Upper lobe of left lung (tissue), 4 donors: ENCODE measurements around the gene UNC13D.

Experiments used
- CTCF ChIP-seq, 6 experiments: fragments of 450-650 bp in 4 of 6; fragments of 200-600 bp in 2 of 6; sonication (generic) in 2 of 6; IDR thresholded peaks; one replicate each; pipeline ENCODE4 v1.5.1; 2016 to 2019; ENCODE audit warnings: antibody characterized with exemption in 6 of 6
- POLR2A ChIP-seq, 4 donors: fragments of 450-650 bp; IDR thresholded peaks; one replicate each; pipeline ENCODE4 v1.5.1; 2016 to 2017; ENCODE audit warnings: antibody characterized with exemption in 4 of 4, mild to moderate bottlenecking in 2 of 4

DNA sequence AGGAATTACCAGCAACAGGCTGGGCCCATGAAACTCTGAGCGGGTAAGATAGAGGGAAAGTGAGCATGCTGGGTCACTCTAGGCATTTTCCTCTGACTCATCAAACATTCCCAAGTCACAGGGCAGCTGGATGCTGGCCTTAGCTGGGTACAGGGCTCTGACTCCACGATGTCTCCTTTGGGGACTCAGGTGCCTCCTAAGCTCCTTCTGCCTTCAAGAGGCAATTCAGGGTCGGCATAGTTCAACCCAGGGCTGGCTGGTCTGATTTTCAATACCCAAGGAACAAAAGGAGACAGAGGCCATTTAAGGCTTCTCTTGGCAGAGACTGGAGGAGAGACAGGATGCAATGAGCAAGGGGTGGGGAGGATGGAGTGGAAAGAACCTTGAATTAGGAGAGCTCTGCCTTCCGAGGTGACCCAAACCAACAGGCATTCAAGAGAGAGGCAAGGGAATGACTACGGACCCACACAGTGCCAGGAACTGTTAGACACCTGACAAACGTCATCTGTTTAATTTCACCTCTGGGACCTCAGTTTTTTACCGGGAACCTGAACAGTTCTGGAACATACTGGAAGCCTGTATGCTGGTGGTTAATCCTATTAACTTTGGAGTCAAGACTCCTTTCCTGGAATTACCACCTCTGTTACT, 10.0 kb upstream of the UNC13D start:
- no peak for TF ChIP-seq CTCF (IDR thresholded peaks at IDR 0.05)
- TF ChIP-seq POLR2A (IDR thresholded peaks at IDR 0.05): no peak
